ENCODE results near the gene QRICH1. TPM values are rescaled to one million over a fixed set of nuclear protein-coding genes. Genes with fewer than 3 reads are reported as not detected.

The QRICH1 gene
- total RNA-seq, 1 experiment from 2014 or later: 151 TPM

GRCh38 chr3:48990636-48991469, 103.0 kb downstream of the QRICH1 start:
- H3K4me2 ChIP-seq (ENCODE audit: insufficient read depth, insufficient read length, low read length): peak overlapping the region; percentile 90
- H2AFZ ChIP-seq (ENCODE audit: low read length): no peak overlapping the region
- H3K4me1 ChIP-seq (ENCODE audit: insufficient read depth, low read length): peaks cover 11% of the 10 kb centered on the region; the same call in 1 of the 2 replicates
- Mint-ChIP-seq H3K9me3 (no peaks in the 10 kb centered on the region), H3K36me3 (ENCODE audit: insufficient read depth in 1 of 3, low read depth in 3 of 3) (peaks cover 5 to 32% (median 14%) of the 10 kb centered on the region in 3 experiments), H3K4me1 (peaks cover 20 to 23% of the 10 kb centered on the region in 2 experiments), H3K27me3 (ENCODE audit: low read depth) (no peaks in the 10 kb centered on the region; the same call in 1 of the 2 replicates), H3K27ac (peak overlapping the region in 2 of 3 experiments; percentile 87 to 91; a peak in 5 of 7 replicates), H3K4me3 (peak overlapping the region; percentile 86 to 89)
- H4K8ac ChIP-seq (replicated peaks; ENCODE audit: insufficient read length, low read depth, low read length): no peak overlapping the region
- H3K14ac ChIP-seq (ENCODE audit: insufficient read depth, low read length): peak overlapping the region; percentile 94
- no peak overlapping the region for H3K27ac ChIP-seq (ENCODE audit: insufficient read length, low read depth, low read length)
- TF ChIP-seq, protein P1, sequence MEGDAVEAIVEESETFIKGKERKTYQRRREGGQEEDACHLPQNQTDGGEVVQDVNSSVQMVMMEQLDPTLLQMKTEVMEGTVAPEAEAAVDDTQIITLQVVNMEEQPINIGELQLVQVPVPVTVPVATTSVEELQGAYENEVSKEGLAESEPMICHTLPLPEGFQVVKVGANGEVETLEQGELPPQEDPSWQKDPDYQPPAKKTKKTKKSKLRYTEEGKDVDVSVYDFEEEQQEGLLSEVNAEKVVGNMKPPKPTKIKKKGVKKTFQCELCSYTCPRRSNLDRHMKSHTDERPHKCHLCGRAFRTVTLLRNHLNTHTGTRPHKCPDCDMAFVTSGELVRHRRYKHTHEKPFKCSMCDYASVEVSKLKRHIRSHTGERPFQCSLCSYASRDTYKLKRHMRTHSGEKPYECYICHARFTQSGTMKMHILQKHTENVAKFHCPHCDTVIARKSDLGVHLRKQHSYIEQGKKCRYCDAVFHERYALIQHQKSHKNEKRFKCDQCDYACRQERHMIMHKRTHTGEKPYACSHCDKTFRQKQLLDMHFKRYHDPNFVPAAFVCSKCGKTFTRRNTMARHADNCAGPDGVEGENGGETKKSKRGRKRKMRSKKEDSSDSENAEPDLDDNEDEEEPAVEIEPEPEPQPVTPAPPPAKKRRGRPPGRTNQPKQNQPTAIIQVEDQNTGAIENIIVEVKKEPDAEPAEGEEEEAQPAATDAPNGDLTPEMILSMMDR (conservative IDR thresholded peaks at IDR 0.05): no peak
- peaks cover 21% of the 10 kb centered on the region for H3K23me2 ChIP-seq (ENCODE audit: insufficient read length, low read depth, low read length, poor library complexity, severe bottlenecking)
- no peaks in the 10 kb centered on the region for H3K27me3 ChIP-seq (ENCODE audit: insufficient read depth, low read length)
- no peak overlapping the region for H2BK20ac ChIP-seq (ENCODE audit: low read depth, low read length, poor library complexity, severe bottlenecking)
- H3K18ac ChIP-seq (ENCODE audit: insufficient read length, low read depth, low read length): peak overlapping the region; percentile 95
- no peak overlapping the region for H2BK5ac ChIP-seq (ENCODE audit: insufficient read length, low read length)
- no peak overlapping the region for H3T11ph ChIP-seq (ENCODE audit: low read length)
- H2BK15ac ChIP-seq (ENCODE audit: low read depth, low read length): no peak overlapping the region
- no peak overlapping the region for H2BK12ac ChIP-seq (ENCODE audit: insufficient read length, low read depth, low read length)
- no peaks in the 10 kb centered on the region; the same call in 1 of the 2 replicates for H3K79me2 ChIP-seq (ENCODE audit: insufficient read depth, low read length)
- H3K56ac ChIP-seq (ENCODE audit: insufficient read length, low read depth, low read length): no peak overlapping the region
- H3K23ac ChIP-seq (ENCODE audit: insufficient read length, low read depth, low read length): no peak overlapping the region
- H3K79me1 ChIP-seq (ENCODE audit: insufficient read depth, low read depth, low read length, poor library complexity, severe bottlenecking): no peaks in the 10 kb centered on the region
- peak overlapping the region; percentile 86 for H3K9ac ChIP-seq (ENCODE audit: extremely low read depth, insufficient read length, low read length)
- H4K91ac ChIP-seq (ENCODE audit: insufficient read length, low read depth, low read length): no peak overlapping the region
- no peaks in the 10 kb centered on the region for H3K9me3 ChIP-seq (ENCODE audit: control insufficient read depth, low read depth, low read length)
- H2BK120ac ChIP-seq (ENCODE audit: low read depth, low read length, poor library complexity, severe bottlenecking): no peak overlapping the region
- no peaks in the 10 kb centered on the region for H4K20me1 ChIP-seq (ENCODE audit: control insufficient read depth, insufficient read depth, insufficient read length)
- no peak overlapping the region for H2AK5ac ChIP-seq (ENCODE audit: insufficient read length, low read length)
- no CpG with 5 or more reads among the region's 40 CpGs for WGBS (ENCODE audit: extremely low coverage, insufficient read length, low lambda C conversion rate)
- DNase-seq: peak; percentile 63
- H4K5ac ChIP-seq (ENCODE audit: insufficient read length, low read depth, low read length): peak overlapping the region; percentile 79
- no peak overlapping the region for H3K4ac ChIP-seq (ENCODE audit: low read depth, low read length)
